ENCODE data around the gene PTPRN2.

The PTPRN2 gene

DNA sequence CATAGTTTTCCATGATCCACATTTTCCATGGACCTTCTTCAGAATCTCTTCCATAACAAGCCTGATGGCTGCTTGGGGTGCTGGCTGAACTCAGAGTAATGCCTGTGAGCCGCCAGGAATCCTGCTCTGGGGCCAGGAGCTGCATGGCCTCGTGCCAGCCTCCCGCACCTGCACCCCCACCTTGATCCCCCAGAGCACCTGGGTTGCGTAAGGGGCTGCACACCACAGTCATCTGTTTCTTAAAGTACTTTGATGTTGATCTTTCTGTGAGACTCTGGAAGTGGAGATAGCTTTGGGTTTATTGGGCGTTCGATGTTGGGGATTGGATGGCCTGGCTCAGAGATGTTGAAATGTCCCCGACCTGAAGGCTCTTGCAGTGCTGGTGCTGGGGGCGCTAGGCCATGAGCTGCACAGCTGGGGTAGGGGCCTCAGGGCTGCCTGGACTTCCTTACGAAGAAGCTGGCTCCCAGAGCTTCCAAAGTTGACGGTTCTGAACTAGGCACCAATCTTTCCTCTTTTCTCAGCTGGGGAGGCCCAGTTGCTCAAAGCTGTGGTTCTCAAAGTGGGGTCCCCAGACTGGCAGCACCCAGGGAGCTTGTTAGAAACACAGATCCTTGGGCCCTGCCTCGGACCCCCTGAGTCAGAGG is 716.9 kb downstream of the PTPRN2 start:
- WGBS (ENCODE audit: extremely low coverage, insufficient coverage, low lambda C conversion rate) = no CpG with 5 or more reads among the region's 11 CpGs
- H3K23ac ChIP-seq (ENCODE audit: low read length) = no peak overlapping the region
- H3K18ac ChIP-seq (ENCODE audit: low read length) = no peak overlapping the region
- H3K36me3 ChIP-seq (ENCODE audit: control insufficient read depth, insufficient read depth, low read length) = no peaks in the 10 kb centered on the region
- no peak overlapping the region for H2BK5ac ChIP-seq (ENCODE audit: low read length)
- H3K4ac ChIP-seq (ENCODE audit: low read depth, low read length) = no peak overlapping the region
- no peak overlapping the region for H4K8ac ChIP-seq (ENCODE audit: low read depth, low read length)
- H3K9ac ChIP-seq (ENCODE audit: low read length) = no peak overlapping the region
- no peaks in the 10 kb centered on the region for H3K79me1 ChIP-seq (ENCODE audit: low read length)
- peaks cover 2% of the 10 kb centered on the region for H3K4me1 ChIP-seq (ENCODE audit: control insufficient read depth, low read depth, low read length)
- no peak for DNase-seq
- H4K5ac ChIP-seq (ENCODE audit: low read length) = no peak overlapping the region
- H3K4me2 ChIP-seq (ENCODE audit: low read length) = no peak overlapping the region
- H2AK5ac ChIP-seq (ENCODE audit: low read length) = no peak overlapping the region
- H2BK15ac ChIP-seq (replicated peaks; ENCODE audit: low read depth) = no peak overlapping the region
- H3K56ac ChIP-seq (ENCODE audit: low read length) = no peak overlapping the region
- H3K4me3 ChIP-seq (ENCODE audit: low read length) = no peak overlapping the region
- H3K27ac ChIP-seq (ENCODE audit: low read depth, low read length) = no peak overlapping the region
- H3K79me2 ChIP-seq (ENCODE audit: control insufficient read depth, insufficient read depth, low read length) = no peaks in the 10 kb centered on the region
- H3K27me3 ChIP-seq (ENCODE audit: insufficient read depth, low read length, poor library complexity) = no peaks in the 10 kb centered on the region
- no peak overlapping the region for H2BK120ac ChIP-seq (ENCODE audit: low read depth, low read length)

DNA sequence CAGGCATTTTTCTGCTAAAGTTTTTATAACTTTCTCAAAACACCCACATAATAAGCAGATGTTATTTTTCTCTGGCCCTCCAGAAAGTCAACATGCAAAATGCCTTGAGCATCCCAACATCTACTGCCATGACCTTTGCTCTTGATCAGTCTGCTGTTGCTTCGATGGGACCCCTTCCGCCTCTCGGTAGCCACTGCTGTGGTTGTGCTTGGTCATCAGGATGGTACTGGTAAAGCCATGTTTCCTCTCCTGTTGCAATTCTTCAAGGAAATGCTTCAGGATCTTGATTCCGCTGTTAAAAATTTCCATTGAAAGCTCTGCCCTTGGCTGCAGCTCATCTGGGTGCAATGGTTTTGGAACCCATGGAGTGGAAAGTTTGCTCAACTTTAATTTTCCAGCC is 717.8 kb downstream of the PTPRN2 start:
- H3K27me3 ChIP-seq (ENCODE audit: insufficient read depth, low read length, poor library complexity) = no peaks in the 10 kb centered on the region
- no peak overlapping the region for H2BK5ac ChIP-seq (ENCODE audit: low read length)
- no peak overlapping the region for H3K56ac ChIP-seq (ENCODE audit: low read length)
- WGBS (ENCODE audit: extremely low coverage, insufficient coverage, low lambda C conversion rate) = no CpG with 5 or more reads among the region's 4 CpGs
- no peak overlapping the region for H4K8ac ChIP-seq (ENCODE audit: low read depth, low read length)
- H2BK15ac ChIP-seq (replicated peaks; ENCODE audit: low read depth) = no peak overlapping the region
- no peaks in the 10 kb centered on the region for H3K79me1 ChIP-seq (ENCODE audit: low read length)
- no peaks in the 10 kb centered on the region for H3K36me3 ChIP-seq (ENCODE audit: control insufficient read depth, insufficient read depth, low read length)
- H3K27ac ChIP-seq (ENCODE audit: low read depth, low read length) = no peak overlapping the region
- H4K5ac ChIP-seq (ENCODE audit: low read length) = no peak overlapping the region
- no peak overlapping the region for H2AK5ac ChIP-seq (ENCODE audit: low read length)
- H3K9ac ChIP-seq (ENCODE audit: low read length) = no peak overlapping the region
- no peaks in the 10 kb centered on the region for H3K79me2 ChIP-seq (ENCODE audit: control insufficient read depth, insufficient read depth, low read length)
- H3K4ac ChIP-seq (ENCODE audit: low read depth, low read length) = no peak overlapping the region
- H3K4me1 ChIP-seq (ENCODE audit: control insufficient read depth, low read depth, low read length) = peaks cover under 1% of the 10 kb centered on the region
- H3K18ac ChIP-seq (ENCODE audit: low read length) = no peak overlapping the region
- H3K23ac ChIP-seq (ENCODE audit: low read length) = no peak overlapping the region
- no peak overlapping the region for H3K4me2 ChIP-seq (ENCODE audit: low read length)
- no peak overlapping the region for H2BK120ac ChIP-seq (ENCODE audit: low read depth, low read length)
- H3K4me3 ChIP-seq (ENCODE audit: low read length) = no peak overlapping the region
- DNase-seq = no peak

DNA sequence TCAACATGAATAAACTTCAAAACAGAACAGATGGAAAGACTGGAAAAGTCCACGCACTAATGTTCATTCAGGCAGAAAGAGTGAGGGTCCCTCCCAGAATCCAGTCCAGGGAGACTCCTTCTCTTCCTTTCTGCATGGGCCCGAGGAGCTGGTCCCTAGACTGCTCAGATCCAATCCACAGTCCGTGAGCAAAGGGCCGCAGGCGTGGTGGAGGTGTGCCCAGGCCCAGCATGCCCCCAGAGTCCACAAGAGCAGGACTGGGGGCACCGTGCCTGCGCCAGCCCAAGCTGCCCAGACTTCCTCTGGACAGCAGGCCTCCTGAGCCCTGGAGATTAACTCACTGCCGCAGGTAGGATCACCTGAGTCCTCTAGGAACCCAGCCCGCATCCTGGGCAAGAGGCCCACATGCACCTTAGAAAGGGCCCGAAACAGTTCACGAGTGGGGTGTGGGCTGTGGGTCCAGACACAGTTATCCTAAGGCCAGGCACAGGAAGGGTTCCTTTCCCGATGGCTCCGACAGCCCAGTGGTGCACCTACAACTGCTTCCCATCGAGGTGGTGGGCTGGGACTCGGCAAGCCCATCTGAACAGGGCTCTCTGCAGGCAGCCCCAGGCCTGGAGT is 719.8 kb downstream of the PTPRN2 start:
- H3K23ac ChIP-seq (ENCODE audit: low read length) = no peak overlapping the region
- H4K8ac ChIP-seq (ENCODE audit: low read depth, low read length) = no peak overlapping the region
- no peak overlapping the region for H2AK5ac ChIP-seq (ENCODE audit: low read length)
- no peak overlapping the region for H2BK120ac ChIP-seq (ENCODE audit: low read depth, low read length)
- H3K27me3 ChIP-seq (ENCODE audit: insufficient read depth, low read length, poor library complexity) = no peaks in the 10 kb centered on the region
- no peak overlapping the region for H4K5ac ChIP-seq (ENCODE audit: low read length)
- no peaks in the 10 kb centered on the region for H3K4me1 ChIP-seq (ENCODE audit: control insufficient read depth, low read depth, low read length)
- no peak overlapping the region for H3K4me2 ChIP-seq (ENCODE audit: low read length)
- no CpG with 5 or more reads among the region's 15 CpGs for WGBS (ENCODE audit: extremely low coverage, insufficient coverage, low lambda C conversion rate)
- H3K79me1 ChIP-seq (ENCODE audit: low read length) = no peaks in the 10 kb centered on the region
- H3K9ac ChIP-seq (ENCODE audit: low read length) = no peak overlapping the region
- H2BK5ac ChIP-seq (ENCODE audit: low read length) = no peak overlapping the region
- no peak overlapping the region for H3K27ac ChIP-seq (ENCODE audit: low read depth, low read length)
- no peak overlapping the region for H3K4me3 ChIP-seq (ENCODE audit: low read length)
- no peak overlapping the region for H2BK15ac ChIP-seq (replicated peaks; ENCODE audit: low read depth)
- no peak overlapping the region for H3K18ac ChIP-seq (ENCODE audit: low read length)
- no peak for DNase-seq
- no peak overlapping the region for H3K56ac ChIP-seq (ENCODE audit: low read length)
- no peak overlapping the region for H3K4ac ChIP-seq (ENCODE audit: low read depth, low read length)
- H3K79me2 ChIP-seq (ENCODE audit: control insufficient read depth, insufficient read depth, low read length) = no peaks in the 10 kb centered on the region
- H3K36me3 ChIP-seq (ENCODE audit: control insufficient read depth, insufficient read depth, low read length) = no peaks in the 10 kb centered on the region

DNA sequence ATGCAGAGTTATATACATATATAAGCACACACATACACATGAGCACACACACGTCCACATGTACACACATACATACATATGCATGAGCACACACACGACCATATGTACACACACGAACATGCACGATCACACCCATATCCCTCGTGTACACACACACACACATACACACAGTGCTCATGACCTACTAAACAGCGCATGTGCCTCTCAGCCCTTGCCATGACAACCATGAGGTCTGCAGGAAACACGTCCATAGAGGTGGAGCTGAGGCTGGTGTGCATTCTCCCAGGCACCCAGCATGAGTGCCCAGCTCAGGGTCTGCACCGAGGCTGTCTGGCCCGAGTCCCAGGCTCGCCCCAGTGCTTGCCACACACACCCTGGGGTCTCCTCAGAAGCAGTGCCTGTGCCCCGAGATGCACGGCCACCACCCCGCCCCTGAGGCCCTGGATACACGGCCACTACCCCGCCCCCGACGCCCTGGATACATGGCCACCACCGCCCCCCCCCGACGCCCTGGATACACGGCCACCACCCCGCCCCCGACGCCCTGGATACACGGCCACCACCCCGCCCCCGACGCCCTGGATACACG is 721.2 kb downstream of the PTPRN2 start:
- Histone ChIP-seq H3K4ac (ENCODE audit: low read depth, low read length) (no peak overlapping the region), H3K79me1 (ENCODE audit: low read length) (no peaks in the 10 kb centered on the region), H4K8ac (ENCODE audit: low read depth, low read length) (no peak overlapping the region), H3K36me3 (ENCODE audit: control insufficient read depth, insufficient read depth, low read length) (no peaks in the 10 kb centered on the region), H3K4me3 (ENCODE audit: low read length) (no peak overlapping the region), H2BK120ac (ENCODE audit: low read depth, low read length) (no peak overlapping the region), H2BK15ac (replicated peaks; ENCODE audit: low read depth) (no peak overlapping the region), H3K18ac (ENCODE audit: low read length) (no peak overlapping the region), H3K23ac (ENCODE audit: low read length) (no peak overlapping the region), H3K56ac (ENCODE audit: low read length) (no peak overlapping the region), H4K5ac (ENCODE audit: low read length) (no peak overlapping the region), H3K27ac (ENCODE audit: low read depth, low read length) (no peak overlapping the region), H3K9ac (ENCODE audit: low read length) (no peak overlapping the region), H2BK5ac (ENCODE audit: low read length) (no peak overlapping the region), H3K4me1 (ENCODE audit: control insufficient read depth, low read depth, low read length) (no peaks in the 10 kb centered on the region), H3K27me3 (ENCODE audit: insufficient read depth, low read length, poor library complexity) (no peaks in the 10 kb centered on the region), H3K4me2 (ENCODE audit: low read length) (no peak overlapping the region), H2AK5ac (ENCODE audit: low read length) (no peak overlapping the region), H3K79me2 (ENCODE audit: control insufficient read depth, insufficient read depth, low read length) (no peaks in the 10 kb centered on the region)
- no peak for DNase-seq
- no CpG with 5 or more reads among the region's 29 CpGs for WGBS (ENCODE audit: extremely low coverage, insufficient coverage, low lambda C conversion rate)

DNA sequence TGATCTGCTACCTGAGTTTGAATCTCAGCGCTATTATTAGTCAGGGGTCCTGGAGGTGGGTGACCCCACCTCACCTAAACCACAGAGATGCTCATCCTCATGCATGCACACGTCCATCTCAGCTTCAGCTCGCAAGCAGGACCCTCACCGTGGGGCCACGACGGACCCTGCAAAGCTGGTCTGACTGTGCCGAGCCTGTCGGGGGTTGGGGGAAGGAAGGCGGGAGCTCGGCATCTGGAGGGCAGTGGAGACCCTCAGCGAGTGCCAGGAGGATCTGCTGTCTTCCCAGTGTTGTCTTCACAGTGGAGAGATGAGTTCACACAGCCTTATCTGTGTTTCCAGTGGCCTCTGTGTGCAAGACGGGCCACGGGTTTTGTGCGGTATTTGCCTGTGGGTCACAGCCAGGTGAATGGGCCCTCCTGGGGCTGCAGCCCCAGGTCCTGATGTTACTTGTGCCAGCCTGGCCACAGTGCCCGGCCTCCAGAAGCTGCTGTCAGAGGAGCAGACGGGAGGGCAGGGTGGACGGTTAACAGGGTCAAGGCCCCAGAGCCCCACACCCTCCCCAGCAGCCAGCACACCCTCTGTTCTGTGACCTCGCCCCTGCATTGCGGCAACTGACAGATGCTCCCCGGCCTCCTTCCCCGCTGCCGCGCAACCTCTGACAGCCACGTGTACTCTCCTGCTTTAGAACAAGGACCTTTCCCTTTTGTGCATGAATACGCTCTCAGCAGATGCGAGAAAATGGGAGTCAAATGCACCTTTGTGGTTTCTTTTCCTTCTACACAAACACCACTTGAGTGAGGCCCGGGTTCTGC is 722.1 kb downstream of the PTPRN2 start:
- no CpG with 5 or more reads among the region's 27 CpGs for WGBS (ENCODE audit: extremely low coverage, insufficient coverage, low lambda C conversion rate)

More for the DNA sequence above, 722.1 kb downstream of the PTPRN2 start:
- Histone ChIP-seq H3K4me3 (ENCODE audit: low read length) (no peak overlapping the region), H2BK5ac (ENCODE audit: low read length) (no peak overlapping the region), H4K5ac (ENCODE audit: low read length) (no peak overlapping the region), H2BK15ac (replicated peaks; ENCODE audit: low read depth) (no peak overlapping the region), H3K79me1 (ENCODE audit: low read length) (no peaks in the 10 kb centered on the region), H3K23ac (ENCODE audit: low read length) (no peak overlapping the region), H3K27me3 (ENCODE audit: insufficient read depth, low read length, poor library complexity) (no peaks in the 10 kb centered on the region), H3K4me2 (ENCODE audit: low read length) (no peak overlapping the region), H2BK120ac (ENCODE audit: low read depth, low read length) (no peak overlapping the region), H2AK5ac (ENCODE audit: low read length) (no peak overlapping the region), H3K18ac (ENCODE audit: low read length) (no peak overlapping the region), H3K56ac (ENCODE audit: low read length) (no peak overlapping the region), H3K4ac (ENCODE audit: low read depth, low read length) (no peak overlapping the region), H3K79me2 (ENCODE audit: control insufficient read depth, insufficient read depth, low read length) (no peaks in the 10 kb centered on the region), H3K36me3 (ENCODE audit: control insufficient read depth, insufficient read depth, low read length) (no peaks in the 10 kb centered on the region), H3K27ac (ENCODE audit: low read depth, low read length) (no peak overlapping the region), H3K9ac (ENCODE audit: low read length) (no peak overlapping the region), H4K8ac (ENCODE audit: low read depth, low read length) (no peak overlapping the region), H3K4me1 (ENCODE audit: control insufficient read depth, low read depth, low read length) (no peaks in the 10 kb centered on the region)
- DNase-seq = no peak
